H9 (cell line): ENCODE results near the gene ALOX15B. TPM values are rescaled to one million over a fixed set of nuclear protein-coding genes. Genes with fewer than 3 reads are reported as not detected.

ENCODE experiments used
- DNase-seq: peaks from one replicate; pipeline ENCODE4 v3.0.0-alpha.2; 2017
- H2AFZ ChIP-seq: one replicate; pipeline ENCODE4 v1.6.1; 2013; ENCODE audit warnings: mild to moderate bottlenecking, low read length, control low read depth, moderate library complexity
- H2AK5ac ChIP-seq: 2 replicates; pipeline ENCODE4 v1.6.1; 2013; ENCODE audit warnings: low read length, control low read depth, mixed read lengths; ENCODE audit not compliant: insufficient read length
- H2BK120ac ChIP-seq: one replicate; pipeline ENCODE4 v1.6.1; 2013; ENCODE audit warnings: low read depth, mild to moderate bottlenecking, low read length, control low read depth, inconsistent platforms; ENCODE audit not compliant: poor library complexity, severe bottlenecking
- H2BK12ac ChIP-seq: 2 replicates; pipeline ENCODE4 v1.6.1; 2013; ENCODE audit warnings: low read length, control low read depth, mixed read lengths, low read depth; ENCODE audit not compliant: insufficient read length
- H2BK15ac ChIP-seq: 2 replicates; pipeline ENCODE4 v1.6.1; 2013; ENCODE audit warnings: low read depth, low read length, control low read depth
- H2BK20ac ChIP-seq: one replicate; pipeline ENCODE4 v1.6.1; 2013; ENCODE audit warnings: low read depth, mild to moderate bottlenecking, low read length, control low read depth, inconsistent platforms; ENCODE audit not compliant: poor library complexity, severe bottlenecking
- H2BK5ac ChIP-seq: 2 replicates; pipeline ENCODE4 v1.6.1; 2013; ENCODE audit warnings: low read length, control low read depth, mixed read lengths; ENCODE audit not compliant: insufficient read length
- H3K14ac ChIP-seq: 2 replicates; pipeline ENCODE4 v1.6.1; 2013; ENCODE audit warnings: low read length, control low read depth; ENCODE audit not compliant: insufficient read depth
- H3K18ac ChIP-seq: 2 replicates; pipeline ENCODE4 v1.6.1; 2013; ENCODE audit warnings: low read depth, mild to moderate bottlenecking, mixed read lengths, low read length, control low read depth; ENCODE audit not compliant: insufficient read length
- H3K23ac ChIP-seq: 2 replicates; pipeline ENCODE4 v1.6.1; 2013; ENCODE audit warnings: low read length, control low read depth, mixed read lengths, low read depth; ENCODE audit not compliant: insufficient read length
- H3K23me2 ChIP-seq: 2 replicates; pipeline ENCODE4 v1.6.1; 2013; ENCODE audit warnings: low read depth, mild to moderate bottlenecking, mixed read lengths, low read length, control low read depth; ENCODE audit not compliant: insufficient read length, poor library complexity, severe bottlenecking
- H3K27ac ChIP-seq: 2 replicates; pipeline ENCODE4 v1.5.1; 2013; ENCODE audit warnings: low read length, control low read depth, mixed read lengths, low read depth; ENCODE audit not compliant: insufficient read length
- H3K27me3 ChIP-seq: 2 replicates; pipeline ENCODE4 v1.6.1; 2013; ENCODE audit warnings: low read length, control low read depth, inconsistent platforms; ENCODE audit not compliant: insufficient read depth
- H3K4ac ChIP-seq: 2 replicates; pipeline ENCODE4 v1.6.1; 2013; ENCODE audit warnings: low read depth, mild to moderate bottlenecking, control low read depth, inconsistent platforms, low read length, moderate library complexity
- H3K4me1 ChIP-seq: 2 replicates; pipeline ENCODE4 v1.6.1; 2013; ENCODE audit warnings: low read length, control low read depth, inconsistent platforms; ENCODE audit not compliant: insufficient read depth
- H3K4me2 ChIP-seq: 2 replicates; pipeline ENCODE4 v1.6.1; 2013; ENCODE audit warnings: low read length, control low read depth, mixed read lengths; ENCODE audit not compliant: insufficient read length, insufficient read depth
- H3K56ac ChIP-seq: 2 replicates; pipeline ENCODE4 v1.6.1; 2013; ENCODE audit warnings: low read depth, mild to moderate bottlenecking, mixed read lengths, low read length, control low read depth; ENCODE audit not compliant: insufficient read length
- H3K79me1 ChIP-seq: 2 replicates; pipeline ENCODE4 v1.6.1; 2013; ENCODE audit warnings: low read depth, mild to moderate bottlenecking, moderate library complexity, low read length, control low read depth, inconsistent platforms; ENCODE audit not compliant: insufficient read depth, poor library complexity, severe bottlenecking
- H3K79me2 ChIP-seq: 2 replicates; pipeline ENCODE4 v1.6.1; 2013; ENCODE audit warnings: low read length, control low read depth, inconsistent platforms; ENCODE audit not compliant: insufficient read depth
- H3K9ac ChIP-seq: 2 replicates; pipeline ENCODE4 v1.6.1; 2013; ENCODE audit warnings: low read length, control low read depth, mixed read lengths; ENCODE audit not compliant: insufficient read length; ENCODE audit errors: extremely low read depth
- H3K9me3 ChIP-seq: one replicate; pipeline ENCODE4 v1.6.1; 2013; ENCODE audit warnings: low read depth, low read length, inconsistent platforms; ENCODE audit not compliant: control insufficient read depth
- H3T11ph ChIP-seq: one replicate; pipeline ENCODE4 v1.6.1; 2013; ENCODE audit warnings: mild to moderate bottlenecking, low read length, control low read depth, inconsistent platforms
- H4K20me1 ChIP-seq: one replicate; pipeline ENCODE4 v1.6.1; 2013; ENCODE audit not compliant: control insufficient read depth, insufficient read length, insufficient read depth
- H4K5ac ChIP-seq: 2 replicates; pipeline ENCODE4 v1.6.1; 2013; ENCODE audit warnings: low read depth, mild to moderate bottlenecking, mixed read lengths, low read length, control low read depth; ENCODE audit not compliant: insufficient read length
- H4K8ac ChIP-seq: replicated peaks from 2 replicates; pipeline ENCODE4 v1.6.1; 2013; ENCODE audit warnings: low read length, control low read depth, mixed read lengths, low read depth; ENCODE audit not compliant: insufficient read length
- H4K91ac ChIP-seq: 2 replicates; pipeline ENCODE4 v1.6.1; 2013; ENCODE audit warnings: low read depth, mild to moderate bottlenecking, moderate library complexity, mixed read lengths, low read length, control low read depth; ENCODE audit not compliant: insufficient read length
- H3K27ac Mint-ChIP-seq, 3 experiments: 2 replicates in 2 of 3; 3 replicates in 1 of 3; pipeline ENCODE4 v1.8.0; 2020 to 2021; ENCODE audit warnings: mixed read lengths in 3 of 3, mild to moderate bottlenecking in 1 of 3, moderate library complexity in 1 of 3
- H3K27me3 Mint-ChIP-seq: 2 replicates; pipeline ENCODE4 v1.8.0; 2021; ENCODE audit warnings: low read depth, mild to moderate bottlenecking, moderate library complexity, mixed read lengths
- H3K36me3 Mint-ChIP-seq, 3 experiments: 2 replicates in 2 of 3; 3 replicates in 1 of 3; pipeline ENCODE4 v1.8.0; 2020 to 2021; ENCODE audit warnings: low read depth in 3 of 3, mixed read lengths in 3 of 3; ENCODE audit not compliant: insufficient read depth in 1 of 3
- H3K4me1 Mint-ChIP-seq, 2 experiments: 2 replicates each; pipeline ENCODE4 v1.8.0; 2020; ENCODE audit warnings: mixed read lengths in 2 of 2
- H3K4me3 Mint-ChIP-seq, 2 experiments: 2 replicates in 1 of 2; 3 replicates in 1 of 2; pipeline ENCODE4 v1.8.0; 2020 to 2021; ENCODE audit warnings: mild to moderate bottlenecking in 2 of 2, mixed read lengths in 2 of 2, moderate library complexity in 1 of 2
- H3K9me3 Mint-ChIP-seq, 2 experiments: 2 replicates in 1 of 2; 3 replicates in 1 of 2; pipeline ENCODE4 v1.8.0; 2020; ENCODE audit warnings: mild to moderate bottlenecking in 2 of 2, mixed read lengths in 2 of 2, moderate library complexity in 1 of 2
- CTCF ChIP-seq: fragments of 200-600 bp; sonication (generic); conservative IDR thresholded peaks from 3 replicates; pipeline ENCODE4 v1.8.0; 2021; ENCODE audit warnings: antibody characterized with exemption, mild to moderate bottlenecking
- whole genome bisulfite sequencing: extraction: QIAGEN DNeasy Blood & Tissue Kit; methylation state at CpG from one replicate; pipeline ENCODE4 v1.1.7; 2013; ENCODE audit warnings: missing lambda C conversion rate, low lambda C conversion rate, mixed read lengths; ENCODE audit not compliant: insufficient read length; ENCODE audit errors: extremely low coverage; 5-methylcytosine and 5-hydroxymethylcytosine counted together
- total RNA-seq: library from RNA; stranded (reverse); gene quantifications from 2 replicates; pipeline ENCODE4 v1.2.1, GENCODE V29; 2021

ALOX15B gene
- total RNA-seq, 1 experiment from 2014 or later: not detected

GRCh38 chr17:8074554-8074953 lies 35.7 kb downstream of the ALOX15B start:
- H2BK12ac ChIP-seq: no peak overlapping the region
- no peak overlapping the region for H2BK20ac ChIP-seq
- no peak overlapping the region for H3K4ac ChIP-seq
- H2BK120ac ChIP-seq: no peak overlapping the region
- no peak overlapping the region for H3K56ac ChIP-seq
- H3K23ac ChIP-seq: no peak overlapping the region
- H3K27ac ChIP-seq: no peak overlapping the region
- no peak overlapping the region for H2AFZ ChIP-seq
- peak overlapping the region; percentile 39 for H3K14ac ChIP-seq
- H2BK15ac ChIP-seq: no peak overlapping the region
- H3K27me3 ChIP-seq: peaks cover 46% of the 10 kb centered on the region
- peaks cover 0 to 2% (median 0%) of the 10 kb centered on the region in 3 experiments; a peak in 2 of 7 replicates for H3K36me3 Mint-ChIP-seq
- H3K18ac ChIP-seq: no peak overlapping the region
- no peak overlapping the region for H2BK5ac ChIP-seq
- no peaks in the 10 kb centered on the region for H3K9me3 ChIP-seq
- no peak overlapping the region for H4K5ac ChIP-seq
- peak overlapping the region in 1 of 2 experiments; percentile 87; a peak in 3 of 5 replicates for H3K4me3 Mint-ChIP-seq
- H3K4me1 ChIP-seq: no peaks in the 10 kb centered on the region
- H3K9me3 Mint-ChIP-seq: peaks cover 7 to 9% of the 10 kb centered on the region in 2 experiments; a peak in 4 of 5 replicates
- H3K4me2 ChIP-seq: peak overlapping the region; percentile 74
- H3K9ac ChIP-seq: no peak overlapping the region
- no peak overlapping the region for H4K8ac ChIP-seq
- H3T11ph ChIP-seq: no peak overlapping the region
- no peak overlapping the region for H3K27ac Mint-ChIP-seq
- peaks cover 24 to 28% of the 10 kb centered on the region in 2 experiments for H3K4me1 Mint-ChIP-seq
- H3K79me2 ChIP-seq: no peaks in the 10 kb centered on the region
- no peak for DNase-seq
- no CpG with 5 or more reads among the region's 7 CpGs for WGBS
- H3K23me2 ChIP-seq: peaks cover 18% of the 10 kb centered on the region
- no peaks in the 10 kb centered on the region for H4K20me1 ChIP-seq
- H2AK5ac ChIP-seq: no peak overlapping the region
- H3K27me3 Mint-ChIP-seq: peaks cover 95% of the 10 kb centered on the region
- no peak for TF ChIP-seq CTCF
- H3K79me1 ChIP-seq: no peaks in the 10 kb centered on the region
- H4K91ac ChIP-seq: no peak overlapping the region
